Globus pallidus (tissue), 1 donor: ENCODE results near the gene BRMS1.

ENCODE experiments used
- DNase-seq: peaks from one replicate; pipeline ENCODE4 v3.0.0-alpha.2; 2015; ENCODE audit warnings: low spot score

The BRMS1 gene

GRCh38 chr11:66336234-66337102 is 8.4 kb downstream of the BRMS1 start, which contains the start of gene RIN1:
Gene RIN1 (minus strand): TSS chr11:66336434. CDS start chr11:66336402, 32 bp downstream.
- peak; percentile 27 for DNase-seq

- no peak for DNase-seq
Observed at GRCh38 chr11:66335531-66336233, 9.2 kb downstream of the BRMS1 start.

GRCh38 chr11:66334605-66335442 is 10.1 kb downstream of the BRMS1 start:
- no peak for DNase-seq

GRCh38 chr11:66333896-66334604 is 10.9 kb downstream of the BRMS1 start:
- DNase-seq, result no peak

- DNase-seq, result no peak
Observed at GRCh38 chr11:66333220-66333877, 11.6 kb downstream of the BRMS1 start.

GRCh38 chr11:66332371-66333219 is 12.3 kb downstream of the BRMS1 start:
- no peak for DNase-seq

- DNase-seq, result no peak
Observed at GRCh38 chr11:66331542-66332370, 13.1 kb downstream of the BRMS1 start.

- DNase-seq, result no peak
Observed at GRCh38 chr11:66330931-66331330, 14.0 kb downstream of the BRMS1 start.

- DNase-seq, result no peak
Observed at GRCh38 chr11:66329165-66329673, 15.7 kb downstream of the BRMS1 start.

GRCh38 chr11:66328302-66329144 is 16.4 kb downstream of the BRMS1 start:
- peak; percentile 64 for DNase-seq

GRCh38 chr11:66328031-66328301 is 16.9 kb downstream of the BRMS1 start:
- DNase-seq, result no peak

- DNase-seq, result no peak
Observed at GRCh38 chr11:66327171-66328030, 17.5 kb downstream of the BRMS1 start.

- DNase-seq, result no peak
Observed at GRCh38 chr11:66326261-66327111, 18.4 kb downstream of the BRMS1 start.

GRCh38 chr11:66325263-66325671 is 19.6 kb downstream of the BRMS1 start:
- no peak for DNase-seq

GRCh38 chr11:66324664-66325063 is 20.2 kb downstream of the BRMS1 start:
- DNase-seq, result no peak

- no peak for DNase-seq
Observed at GRCh38 chr11:66323684-66324083, 21.2 kb downstream of the BRMS1 start.
